Hepatocyte (in vitro differentiated cells): ENCODE results near the gene MATN4. TPM values are rescaled to one million over a fixed set of nuclear protein-coding genes. Genes with fewer than 3 reads are reported as not detected.

Experiments
- DNase-seq: peaks from one replicate; pipeline ENCODE4 v3.0.0-alpha.2; 2016; ENCODE audit warnings: low spot score
- H2AFZ ChIP-seq: fragments of 200-600 bp; sonication (generic); 2 replicates; pipeline ENCODE4 v1.6.0; 2016; ENCODE audit warnings: antibody characterized with exemption, mild to moderate bottlenecking
- H3K27ac ChIP-seq: fragments of 200-600 bp; sonication (generic); 2 replicates; pipeline ENCODE4 v1.5.1; 2016; ENCODE audit warnings: mild to moderate bottlenecking
- H3K27me3 ChIP-seq: fragments of 200-600 bp; sonication (generic); 2 replicates; pipeline ENCODE4 v1.6.1; 2016
- H3K36me3 ChIP-seq: fragments of 200-600 bp; sonication (generic); replicated peaks from 2 replicates; pipeline ENCODE4 v1.5.1; 2016; ENCODE audit warnings: low read depth; ENCODE audit not compliant: insufficient read depth
- H3K4me1 ChIP-seq: fragments of 200-600 bp; sonication (generic); 2 replicates; pipeline ENCODE4 v1.5.1; 2016; ENCODE audit warnings: mild to moderate bottlenecking, moderate library complexity; ENCODE audit not compliant: insufficient read depth
- H3K4me2 ChIP-seq: fragments of 200-600 bp; sonication (generic); 2 replicates; pipeline ENCODE4 v1.6.0; 2016
- H3K4me3 ChIP-seq: fragments of 200-600 bp; sonication (generic); 2 replicates; pipeline ENCODE4 v1.5.1; 2016; ENCODE audit warnings: mild to moderate bottlenecking
- H3K79me2 ChIP-seq: fragments of 200-600 bp; sonication (generic); 2 replicates; pipeline ENCODE4 v1.6.0; 2017; ENCODE audit warnings: mild to moderate bottlenecking
- H3K9me2 ChIP-seq: fragments of 200-600 bp; sonication (generic); replicated peaks from 2 replicates; pipeline ENCODE4 v1.6.0; 2017; ENCODE audit warnings: mild to moderate bottlenecking; ENCODE audit not compliant: insufficient read depth
- H3K9me3 ChIP-seq: fragments of 200-600 bp; sonication (generic); 2 replicates; pipeline ENCODE4 v1.5.1; 2016; ENCODE audit warnings: low read depth, mild to moderate bottlenecking
- H4K20me1 ChIP-seq: fragments of 200-600 bp; sonication (generic); 2 replicates; pipeline ENCODE4 v1.6.0; 2016; ENCODE audit warnings: mild to moderate bottlenecking; ENCODE audit not compliant: insufficient read depth, poor library complexity, severe bottlenecking
- CTCF ChIP-seq: fragments of 200-600 bp; sonication (generic); IDR thresholded peaks from 2 replicates; pipeline ENCODE4 v1.5.1; 2016; ENCODE audit warnings: antibody characterized with exemption, mild to moderate bottlenecking; ENCODE audit not compliant: poor library complexity
- EZH2 ChIP-seq: fragments of 200-600 bp; sonication (generic); IDR thresholded peaks from 2 replicates; pipeline ENCODE4 v1.6.1; 2016; ENCODE audit warnings: antibody characterized with exemption, mild to moderate bottlenecking, borderline replicate concordance
- EZH2phosphoT487 ChIP-seq: fragments of 200-600 bp; sonication (generic); IDR thresholded peaks from one replicate; pipeline ENCODE4 v1.6.1; 2018; ENCODE audit warnings: antibody characterized with exemption, mild to moderate bottlenecking, low read depth, moderate library complexity; ENCODE audit not compliant: unreplicated experiment, severe bottlenecking
- WGBS: methylation state at CpG from one replicate; pipeline ENCODE4 v1.1.6; 2016; ENCODE audit warnings: low lambda C conversion rate; ENCODE audit errors: missing lambda C conversion rate; 5-methylcytosine and 5-hydroxymethylcytosine counted together
- polyA plus RNA-seq: library from polyadenylated mRNA; unstranded; fragments of >200 nt; fragmentation: Nextera tagmentation; extraction: Ambion mirVana; gene quantifications from 2 replicates; pipeline ENCODE4 v1.2.1, GENCODE V29; 2016
- total RNA-seq: library from RNA; depleted of rRNA; stranded (reverse); fragments of >200 nt; gene quantifications from 2 replicates; pipeline ENCODE4 v1.2.3, GENCODE V29; 2014

MATN4 gene
- total and polyA plus RNA-seq, 2 experiments from 2014 or later = 0.57 TPM; not detected in 1

GRCh38 chr20:45337367-45338120, 29.4 kb upstream of the MATN4 start:
- H3K9me2 ChIP-seq = no peaks in the 10 kb centered on the region
- H3K4me2 ChIP-seq = peak overlapping the region; percentile 87
- peak; percentile 77 for DNase-seq
- no peaks in the 10 kb centered on the region for H3K36me3 ChIP-seq
- no peaks in the 10 kb centered on the region for H3K9me3 ChIP-seq
- peaks cover 69% of the 10 kb centered on the region for H3K79me2 ChIP-seq
- WGBS = 24% methylated on average over 15 of the region's 15 CpGs
- TF ChIP-seq EZH2phosphoT487 (no peak), EZH2 (no peak), CTCF (no peak)
- H2AFZ ChIP-seq = no peak overlapping the region
- H4K20me1 ChIP-seq = peaks cover 5% of the 10 kb centered on the region
- no peak overlapping the region for H3K4me3 ChIP-seq
- H3K4me1 ChIP-seq = peaks cover 59% of the 10 kb centered on the region
- peak overlapping the region; percentile 96 for H3K27ac ChIP-seq
- H3K27me3 ChIP-seq = no peaks in the 10 kb centered on the region

- Histone ChIP-seq H3K79me2 (peaks cover 69% of the 10 kb centered on the region), H3K9me2 (no peaks in the 10 kb centered on the region), H3K4me2 (peak overlapping the region; percentile 87), H4K20me1 (peaks cover 8% of the 10 kb centered on the region), H3K4me1 (peaks cover 51% of the 10 kb centered on the region), H3K9me3 (no peaks in the 10 kb centered on the region), H3K27me3 (no peaks in the 10 kb centered on the region), H3K4me3 (no peak overlapping the region), H3K27ac (peak overlapping the region; percentile 96), H2AFZ (no peak overlapping the region), H3K36me3 (peaks cover 1% of the 10 kb centered on the region)
- TF ChIP-seq EZH2 (no peak), CTCF (no peak), EZH2phosphoT487 (no peak)
- 55% methylated on average over 11 of the region's 11 CpGs for WGBS
- peak; percentile 78 for DNase-seq
These were observed 28.6 kb upstream of the MATN4 start for GRCh38 chr20:45336530-45337366.

- H3K4me2 ChIP-seq = no peak overlapping the region
- H3K79me2 ChIP-seq = peaks cover 26% of the 10 kb centered on the region
- H2AFZ ChIP-seq = no peak overlapping the region
- no peak for DNase-seq
- H3K9me3 ChIP-seq = no peaks in the 10 kb centered on the region
- peaks cover 13% of the 10 kb centered on the region for H4K20me1 ChIP-seq
- TF ChIP-seq EZH2 (no peak), CTCF (no peak), EZH2phosphoT487 (no peak)
- no peaks in the 10 kb centered on the region for H3K4me1 ChIP-seq
- H3K4me3 ChIP-seq = no peak overlapping the region
- no peaks in the 10 kb centered on the region for H3K27me3 ChIP-seq
- no peak overlapping the region for H3K27ac ChIP-seq
- 96% methylated on average over 3 of the region's 3 CpGs for WGBS
- no peaks in the 10 kb centered on the region for H3K9me2 ChIP-seq
- H3K36me3 ChIP-seq = peaks cover 4% of the 10 kb centered on the region
These were observed 22.4 kb upstream of the MATN4 start for GRCh38 chr20:45330476-45330875.
